Uterus (tissue), 2 donors: ENCODE measurements around the gene LAYN.

Source experiments
- CTCF ChIP-seq, 4 experiments: fragments of 200-600 bp in 2 of 4; fragments of 450-650 bp in 2 of 4; sonication (generic) in 2 of 4; IDR thresholded peaks; one replicate each; pipeline ENCODE4 v1.5.1; 2016 to 2019; ENCODE audit warnings: antibody characterized with exemption in 4 of 4, mild to moderate bottlenecking in 2 of 4, moderate library complexity in 1 of 4
- POLR2A ChIP-seq, 2 donors: fragments of 450-650 bp; IDR thresholded peaks; one replicate each; pipeline ENCODE4 v1.6.1; 2016; ENCODE audit warnings: antibody characterized with exemption in 2 of 2, mild to moderate bottlenecking in 1 of 2, moderate library complexity in 1 of 2

GRCh38 chr11:111570796-111571195 is 30.3 kb downstream of the LAYN start:
- TF ChIP-seq CTCF (IDR thresholded peaks at IDR 0.05): no peak
- TF ChIP-seq POLR2A (IDR thresholded peaks at IDR 0.05): no peak
